Naive thymus-derived CD8-positive, alpha-beta T cell (primary cell): ENCODE measurements around the gene IPO11. TPM values are rescaled to one million over a fixed set of nuclear protein-coding genes. Genes with fewer than 3 reads are reported as not detected.
"Not testable (repeated sequence)": the region's sequence is repeated elsewhere in the genome, so short reads cannot be mapped to it uniquely, and the experiment has no call there.

Source experiments
- ATAC-seq, 2 donors: fragments of 150-1000 bp; cut with Tn5 transposase in 1 of 2; sonication (Bioruptor Pico), chemical (Tn5 transposase) in 1 of 2; 1 replicate in 1 of 2; 2 replicates in 1 of 2; pipeline ENCODE4 v1.10.0; 2021; ENCODE audit warnings: mild to moderate bottlenecking in 2 of 2, moderate library complexity in 2 of 2
- POLR2A ChIA-PET: fragments of 350-600 bp; sonication (Branson Sonifier 250); formaldehyde crosslinking; loops from one replicate; lab custom pipeline; 2021; ENCODE audit warnings: antibody characterized with exemption; lab: Charles Lee
- DNase-seq, 10 donors: peaks; one replicate each; pipeline versions ENCODE4 v3.0.0 to v3.0.0-alpha.2; 2020 to 2022
- H3K27ac Mint-ChIP-seq, 10 donors: one replicate each; pipeline ENCODE4 v1.8.0; 2020 to 2022; ENCODE audit warnings: mild to moderate bottlenecking in 10 of 10, mixed read lengths in 10 of 10, moderate library complexity in 4 of 10, inconsistent platforms in 1 of 10
- H3K27me3 Mint-ChIP-seq, 5 donors: one replicate each; pipeline ENCODE4 v1.8.0; 2021 to 2022; ENCODE audit warnings: mixed read lengths in 5 of 5
- H3K36me3 Mint-ChIP-seq, 3 donors: one replicate each; pipeline ENCODE4 v1.8.0; 2020 to 2022; ENCODE audit warnings: mixed read lengths in 3 of 3, mild to moderate bottlenecking in 2 of 3, inconsistent platforms in 1 of 3
- H3K4me1 Mint-ChIP-seq, 4 donors: one replicate each; pipeline ENCODE4 v1.8.0; 2021 to 2022; ENCODE audit warnings: mixed read lengths in 4 of 4
- H3K4me3 Mint-ChIP-seq, 10 donors: one replicate each; pipeline ENCODE4 v1.8.0; 2020 to 2022; ENCODE audit warnings: mild to moderate bottlenecking in 10 of 10, mixed read lengths in 10 of 10, moderate library complexity in 6 of 10, inconsistent platforms in 1 of 10
- H3K9me3 Mint-ChIP-seq, 9 donors: one replicate each; pipeline ENCODE4 v1.8.0; 2020 to 2022; ENCODE audit warnings: mixed read lengths in 9 of 9, mild to moderate bottlenecking in 3 of 9, inconsistent platforms in 1 of 9, moderate library complexity in 1 of 9
- polyA plus RNA-seq, 3 donors: library from polyadenylated mRNA; unstranded; fragments of 300-500 nt; fragmentation: Illumina TruSeq; gene quantifications; one replicate each; pipeline ENCODE4 v1.2.3, GENCODE V29; 2021
- total RNA-seq, 8 experiments: library from RNA in 2 of 8; stranded (reverse) in 2 of 8; gene quantifications; one replicate each; pipeline ENCODE4 v1.2.3 and lab custom pipeline; 2021 to 2026

The IPO11 gene
- total and polyA plus RNA-seq, 5 experiments from 2014 or later = 6.4 to 24.1 (median 10.4) TPM

DNA sequence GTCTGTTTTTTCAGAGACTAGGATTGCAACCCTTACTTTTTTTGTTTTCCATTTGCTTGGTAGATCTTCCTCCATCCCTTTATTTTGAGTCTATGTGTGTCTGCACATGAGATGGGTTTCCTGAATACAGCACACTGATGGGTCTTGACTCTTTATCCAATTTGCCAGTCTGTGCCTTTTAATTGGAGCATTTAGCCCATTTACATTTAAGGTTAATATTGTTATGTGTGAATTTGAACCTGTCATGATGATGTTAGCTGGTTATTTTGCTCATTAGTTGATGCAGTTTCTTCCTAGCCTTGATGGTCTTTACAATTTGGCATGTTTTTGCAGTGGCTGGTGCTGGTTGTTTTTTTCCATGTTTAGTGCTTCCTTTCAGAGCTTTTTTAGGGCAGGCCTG, 264.0 kb downstream of the IPO11 start:
- DNase-seq, H3K27me3 Mint-ChIP-seq, H3K27ac Mint-ChIP-seq, H3K4me3 Mint-ChIP-seq, POLR2A ChIA-PET, H3K4me1 Mint-ChIP-seq, ATAC-seq: not testable (repeated sequence)
- Mint-ChIP-seq H3K36me3 (peaks cover 0 to 10% (median 3%) of the 10 kb centered on the region in 3 donors), H3K9me3 (peaks cover 5 to 44% (median 32%) of the 10 kb centered on the region in 9 donors)

Other genes with a start within 250 kb of the IPO11 start
- gene KIF2A, start 106.6 kb upstream of the IPO11 start, total RNA-seq = 100 to 1,000 TPM; 178 to 195 TPM
- gene KIF2A, start 106.6 kb upstream of the IPO11 start, polyA plus RNA-seq = 100 to 1,000 TPM; 151 to 180 (median 173) TPM
- gene DIMT1, start 8.9 kb upstream of the IPO11 start, total RNA-seq = 10 to 100 TPM; 23.2 to 23.4 TPM
- 10 to 100 TPM; 44.4 to 50.9 (median 46.3) TPM for gene DIMT1, start 8.9 kb upstream of the IPO11 start, polyA plus RNA-seq
- 1 to 10 TPM; 1.1 to 1.2 TPM for gene LRRC70, start 166.1 kb downstream of the IPO11 start, total RNA-seq
- gene LRRC70, start 166.1 kb downstream of the IPO11 start, polyA plus RNA-seq = 1 to 10 TPM in 1 of 3 donors, under 1 TPM in 2; 0.08 to 1.4 (median 0.60) TPM